HepG2 (cell line): ENCODE data around the gene PIH1D2. TPM values are rescaled to one million over a fixed set of nuclear protein-coding genes. Genes with fewer than 3 reads are reported as not detected.
A peak's percentile ranks its signal among the peaks of the same experiment; 100 is the strongest.

Experiments
- ARHGAP35 ChIP-seq: sonication (generic); formaldehyde crosslinking; IDR thresholded peaks from 2 replicates; pipeline ENCODE4 v1.9.0; 2022; ENCODE audit warnings: mild to moderate bottlenecking, inconsistent platforms, moderate library complexity, missing genetic modification reagents, borderline replicate concordance
- CREB1 ChIP-seq, 2 experiments: fragments of 450-650 bp in 1 of 2; IDR thresholded peaks; 2 replicates each; pipeline ENCODE4 v1.6.1; 2016 to 2017; ENCODE audit warnings: control low read depth in 1 of 2, mild to moderate bottlenecking in 1 of 2, missing compliant biosample characterization in 1 of 2, missing genetic modification characterization in 1 of 2
- DMAP1 ChIP-seq: IDR thresholded peaks from 2 replicates; pipeline ENCODE4 v1.6.1; 2016
- FLYWCH1 ChIP-seq: sonication (generic); formaldehyde crosslinking; IDR thresholded peaks from 2 replicates; pipeline ENCODE4 v1.8.1; 2023; ENCODE audit warnings: mild to moderate bottlenecking, missing genetic modification reagents
- IRF2 ChIP-seq: IDR thresholded peaks from 2 replicates; pipeline ENCODE4 v1.6.1; 2018; ENCODE audit warnings: missing genetic modification reagents, missing compliant biosample characterization
- KLF16 ChIP-seq, 2 experiments: sonication (generic) in 1 of 2; formaldehyde crosslinking in 1 of 2; IDR thresholded peaks; 2 replicates each; pipeline versions ENCODE4 v1.6.1 to v1.8.0; 2016 to 2023; ENCODE audit warnings: missing genetic modification reagents in 2 of 2, missing compliant biosample characterization in 1 of 2
- MAX ChIP-seq: IDR thresholded peaks from 2 replicates; pipeline ENCODE4 v1.6.1; 2012; ENCODE audit warnings: inconsistent platforms
- MLX ChIP-seq: IDR thresholded peaks from 2 replicates; pipeline ENCODE4 v1.6.1; 2016
- PCBP2 ChIP-seq: fragments of 200-400 bp; formaldehyde crosslinking; optimal IDR thresholded peaks from 2 replicates; pipeline ENCODE3; 2018; ENCODE audit warnings: low read length, low read depth; ENCODE audit not compliant: poor library complexity, severe bottlenecking
- RAD51 ChIP-seq: fragments of 450-650 bp; IDR thresholded peaks from 2 replicates; pipeline ENCODE4 v1.6.1; 2016; ENCODE audit warnings: borderline replicate concordance
- RBAK ChIP-seq: sonication (generic); formaldehyde crosslinking; IDR thresholded peaks from 2 replicates; pipeline ENCODE4 v1.5.1; 2020; ENCODE audit warnings: mild to moderate bottlenecking, missing genetic modification reagents
- RBM22 ChIP-seq: fragments of 200-400 bp; formaldehyde crosslinking; optimal IDR thresholded peaks from 2 replicates; pipeline ENCODE3; 2017; ENCODE audit warnings: mild to moderate bottlenecking, low read length, moderate library complexity
- ZNF124 ChIP-seq: sonication (generic); formaldehyde crosslinking; IDR thresholded peaks from 2 replicates; pipeline ENCODE4 v1.4.0; 2020; ENCODE audit warnings: missing genetic modification reagents
- ZNF230 ChIP-seq: sonication (generic); formaldehyde crosslinking; IDR thresholded peaks from 2 replicates; pipeline ENCODE4 v1.4.0; 2020; ENCODE audit warnings: mild to moderate bottlenecking, missing genetic modification reagents
- ZNF350 ChIP-seq: sonication (generic); formaldehyde crosslinking; IDR thresholded peaks from 2 replicates; pipeline ENCODE4 v1.4.0; 2020; ENCODE audit warnings: mild to moderate bottlenecking, low read depth, missing genetic modification reagents, borderline replicate concordance
- ZNF432 ChIP-seq: sonication (generic); formaldehyde crosslinking; IDR thresholded peaks from 2 replicates; pipeline ENCODE4 v1.5.0; 2020; ENCODE audit warnings: missing genetic modification reagents, mild to moderate bottlenecking, borderline replicate concordance
- ZNF496 ChIP-seq: sonication (generic); formaldehyde crosslinking; IDR thresholded peaks from 2 replicates; pipeline ENCODE4 v1.8.1; 2023; ENCODE audit warnings: mild to moderate bottlenecking, moderate library complexity, missing genetic modification reagents; ENCODE audit not compliant: insufficient replicate concordance
- ZNF563 ChIP-seq: sonication (generic); formaldehyde crosslinking; IDR thresholded peaks from 2 replicates; pipeline ENCODE4 v1.8.0; 2022; ENCODE audit warnings: mild to moderate bottlenecking, moderate library complexity, missing genetic modification reagents
- ZNF619 ChIP-seq: sonication (generic); formaldehyde crosslinking; IDR thresholded peaks from 2 replicates; pipeline ENCODE4 v1.4.0; 2020; ENCODE audit warnings: mild to moderate bottlenecking, missing genetic modification reagents
- ZNF770 ChIP-seq: sonication (generic); formaldehyde crosslinking; IDR thresholded peaks from 2 replicates; pipeline ENCODE4 v1.5.0; 2020; ENCODE audit warnings: mild to moderate bottlenecking, missing genetic modification reagents
- ZNF776 ChIP-seq: sonication (generic); formaldehyde crosslinking; IDR thresholded peaks from 2 replicates; pipeline ENCODE4 v1.4.0; 2020; ENCODE audit warnings: mild to moderate bottlenecking, missing genetic modification reagents
- ZNF841 ChIP-seq: sonication (generic); formaldehyde crosslinking; IDR thresholded peaks from 2 replicates; pipeline ENCODE4 v1.8.1; 2023; ENCODE audit warnings: missing genetic modification reagents, borderline replicate concordance
- polyA plus RNA-seq, 8 experiments: library from polyadenylated mRNA; depleted of rRNA in 3 of 8; stranded (reverse) in 7 of 8; unstranded in 1 of 8; fragments of >200 nt; fragmentation: Illumina TruSeq in 4 of 8; extraction: Trizol in 4 of 8; gene quantifications; 2 replicates each; pipeline versions ENCODE4 v1.2.1 to v1.2.3, GENCODE V29; 2011 to 2016; ENCODE audit warnings: low read depth in 4 of 8, missing spikeins in 1 of 8, mixed read lengths in 1 of 8; ENCODE audit not compliant: insufficient read depth in 1 of 8
- total RNA-seq, 5 experiments: library from RNA; depleted of rRNA; stranded (reverse); fragments of >200 nt; fragmentation: Illumina TruSeq; extraction: Trizol; gene quantifications; 2 replicates each; pipeline ENCODE4 v1.2.3, GENCODE V29; 2016; ENCODE audit warnings: low read depth in 1 of 5

The PIH1D2 gene
- total and polyA plus RNA-seq, 2 of the 13 experiments (the other 11 are each of a cell fraction or from before 2014, with no cell fraction given) = 0.49 to 2.7 TPM

GRCh38 chr11:112024773-112025678 is 48.8 kb downstream of the PIH1D2 start, which contains the start of gene DLAT (continued):
- TF ChIP-seq ARHGAP35 (CRISPR knock-in tag) (peak; percentile 58; the same call in 1 of the 2 replicates), RBAK (0 out of 2 replicates have a peak, but pooled peaks have one; percentile 12), FLYWCH1 (CRISPR knock-in tag) (no peak), ZNF432 (no peak), CREB1 (IDR thresholded peaks at IDR 0.05) (peak; percentile 22; the same call in 1 of the 2 replicates), CREB1 (CRISPR knock-in tag; IDR thresholded peaks at IDR 0.05) (peak; percentile 77; the same call in 1 of the 2 replicates), ZNF230 (CRISPR knock-in tag) (peak; percentile 93), ZNF776 (CRISPR knock-in tag) (peak; percentile 69; the same call in 1 of the 2 replicates), ZNF770 (no peak), ZNF619 (CRISPR knock-in tag) (no peak), DMAP1 (CRISPR knock-in tag) (peak; percentile 99), IRF2 (peak; percentile 83; the same call in 1 of the 2 replicates), MLX (CRISPR knock-in tag) (peak; percentile 44; the same call in 1 of the 2 replicates), ZNF350 (peak; percentile 93), RBM22 (peak; percentile 93), KLF16 (CRISPR knock-in tag; IDR thresholded peaks at IDR 0.05) (peak in 1 of 2 experiments; percentile 90; a peak in 2 of 4 replicates), ZNF124 (peak; percentile 92), ZNF563 (peak; percentile 84), ZNF841 (peak; percentile 84; the same call in 1 of the 2 replicates), RAD51 (no peak), MAX (peak; percentile 90), ZNF496 (CRISPR knock-in tag) (no peak), PCBP2 (no peak)
